Cardiac muscle cell (in vitro differentiated cells and primary cell): Measurements from ENCODE around the gene MUL1. TPM values are rescaled to one million over a fixed set of nuclear protein-coding genes. Genes with fewer than 3 reads are reported as not detected.
"Not testable (repeated sequence)": the region's sequence is repeated elsewhere in the genome, so short reads cannot be mapped to it uniquely, and the experiment has no call there.

ENCODE experiments used
- DNase-seq, 2 donors: peaks; one replicate each; pipeline versions ENCODE4 v3.0.0 to v3.0.0-alpha.2; 2010 to 2017; ENCODE audit warnings: low read depth in 1 of 2, low spot score in 1 of 2
- H3K27ac ChIP-seq: fragments of 200-600 bp; sonication (generic); 2 replicates; pipeline ENCODE4 v1.5.1; 2016
- H3K27me3 ChIP-seq: fragments of 200-600 bp; sonication (generic); 2 replicates; pipeline ENCODE4 v1.6.0; 2016; ENCODE audit warnings: control low read depth
- H3K36me3 ChIP-seq: fragments of 200-600 bp; sonication (generic); 2 replicates; pipeline ENCODE4 v1.5.1; 2016; ENCODE audit warnings: control low read depth
- H3K4me1 ChIP-seq: fragments of 200-600 bp; sonication (generic); 2 replicates; pipeline ENCODE4 v1.8.1; 2017; ENCODE audit warnings: low read depth, mild to moderate bottlenecking, mixed run types
- H3K4me3 ChIP-seq: fragments of 200-600 bp; sonication (generic); 2 replicates; pipeline ENCODE4 v1.5.1; 2016; ENCODE audit warnings: mild to moderate bottlenecking
- H3K9me3 ChIP-seq: fragments of 200-600 bp; sonication (generic); 2 replicates; pipeline ENCODE4 v1.5.1; 2017; ENCODE audit warnings: low read depth, mild to moderate bottlenecking, control low read depth
- polyA plus RNA-seq: library from polyadenylated mRNA; unstranded; fragments of >200 nt; fragmentation: Nextera tagmentation; extraction: Ambion mirVana; gene quantifications from 2 replicates; pipeline ENCODE4 v1.2.1, GENCODE V29; 2016
- total RNA-seq: library from RNA; depleted of rRNA; stranded (reverse); fragments of >200 nt; gene quantifications from 2 replicates; pipeline ENCODE4 v1.2.3, GENCODE V29; 2016
- TF ChIP-seq, protein P1 (sequence below): IDR thresholded peaks from 2 replicates; pipeline ENCODE4 v1.5.1; 2012; ENCODE audit warnings: low read depth, mild to moderate bottlenecking, low read length

Gene MUL1
- total and polyA plus RNA-seq, 2 experiments from 2014 or later, result 38.1 to 45.7 TPM

DNA sequence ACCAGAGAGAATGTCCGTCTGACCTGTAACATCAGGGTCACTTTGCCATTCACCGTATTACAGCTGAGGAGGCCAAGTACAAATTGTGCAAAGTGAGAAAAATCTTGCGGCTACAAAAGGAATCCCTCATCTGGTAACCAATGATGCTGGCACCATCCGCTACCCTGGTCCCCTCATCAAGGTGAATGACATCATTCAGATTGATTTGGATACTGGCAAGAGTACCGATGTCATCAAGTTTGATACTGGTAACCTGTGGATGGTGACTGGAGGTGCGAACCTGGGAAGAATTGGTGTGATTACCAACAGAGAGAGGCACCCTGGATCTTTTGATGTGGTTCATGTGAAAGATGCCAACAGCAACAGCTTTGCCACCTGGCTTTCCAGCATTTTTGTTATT is 18.3 kb upstream of the MUL1 start:
- Histone ChIP-seq H3K27ac (no peak overlapping the region), H3K27me3 (peaks cover 41% of the 10 kb centered on the region)
- no peak for DNase-seq

DNA sequence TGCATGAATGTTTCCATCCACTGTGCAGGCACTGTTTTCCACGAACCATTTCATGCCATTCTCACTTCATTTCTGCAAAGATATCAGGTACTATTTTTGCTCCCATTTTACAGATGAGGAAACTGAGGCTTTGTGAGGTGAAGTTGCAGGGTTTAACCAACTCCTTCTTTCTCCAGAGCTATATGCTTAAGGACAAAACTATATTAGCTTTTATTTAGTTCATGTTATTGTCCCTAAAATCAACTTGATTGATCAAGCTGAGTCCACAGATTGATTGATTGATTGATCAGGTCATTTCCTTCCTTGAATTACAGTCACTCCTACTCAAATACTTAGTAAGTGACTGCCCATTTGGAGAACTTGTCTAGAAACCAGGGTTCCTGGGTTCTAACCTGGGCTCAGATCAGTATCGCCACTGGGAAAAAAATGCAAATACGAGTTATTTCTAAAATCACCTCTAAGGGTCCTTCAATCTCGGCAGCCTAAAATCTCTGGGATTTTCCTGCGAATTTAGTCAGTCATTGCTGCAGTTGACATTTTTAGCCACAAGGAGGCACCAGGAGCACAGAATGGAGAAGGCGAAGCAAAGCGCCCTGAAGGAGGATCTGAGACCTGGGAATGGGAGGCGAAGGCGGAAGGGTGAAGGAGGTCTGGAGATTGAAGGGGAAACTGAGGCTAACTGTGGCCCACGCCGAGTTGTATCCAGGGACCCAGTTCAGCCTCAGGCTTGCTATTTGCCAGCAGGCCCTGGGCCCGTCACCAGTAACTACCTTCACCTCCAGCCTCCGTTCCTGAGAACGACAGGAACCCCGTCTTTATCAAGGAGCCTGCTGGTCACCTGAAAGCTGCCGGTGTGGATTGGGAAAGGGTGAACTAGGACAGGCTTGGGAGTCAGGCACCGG is 14.3 kb upstream of the MUL1 start:
- Histone ChIP-seq H3K9me3 (no peaks in the 10 kb centered on the region), H3K27me3 (peaks cover 36% of the 10 kb centered on the region), H3K4me1 (no peaks in the 10 kb centered on the region), H3K36me3 (no peaks in the 10 kb centered on the region), H3K27ac (no peak overlapping the region), H3K4me3 (no peak overlapping the region)
- TF ChIP-seq, protein P1, sequence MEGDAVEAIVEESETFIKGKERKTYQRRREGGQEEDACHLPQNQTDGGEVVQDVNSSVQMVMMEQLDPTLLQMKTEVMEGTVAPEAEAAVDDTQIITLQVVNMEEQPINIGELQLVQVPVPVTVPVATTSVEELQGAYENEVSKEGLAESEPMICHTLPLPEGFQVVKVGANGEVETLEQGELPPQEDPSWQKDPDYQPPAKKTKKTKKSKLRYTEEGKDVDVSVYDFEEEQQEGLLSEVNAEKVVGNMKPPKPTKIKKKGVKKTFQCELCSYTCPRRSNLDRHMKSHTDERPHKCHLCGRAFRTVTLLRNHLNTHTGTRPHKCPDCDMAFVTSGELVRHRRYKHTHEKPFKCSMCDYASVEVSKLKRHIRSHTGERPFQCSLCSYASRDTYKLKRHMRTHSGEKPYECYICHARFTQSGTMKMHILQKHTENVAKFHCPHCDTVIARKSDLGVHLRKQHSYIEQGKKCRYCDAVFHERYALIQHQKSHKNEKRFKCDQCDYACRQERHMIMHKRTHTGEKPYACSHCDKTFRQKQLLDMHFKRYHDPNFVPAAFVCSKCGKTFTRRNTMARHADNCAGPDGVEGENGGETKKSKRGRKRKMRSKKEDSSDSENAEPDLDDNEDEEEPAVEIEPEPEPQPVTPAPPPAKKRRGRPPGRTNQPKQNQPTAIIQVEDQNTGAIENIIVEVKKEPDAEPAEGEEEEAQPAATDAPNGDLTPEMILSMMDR, result peak; percentile 87
- peak; percentile 84 to 85 for DNase-seq

More for the DNA sequence above, 18.3 kb upstream of the MUL1 start:
- Histone ChIP-seq H3K9me3 (no peaks in the 10 kb centered on the region), H3K36me3 (no peaks in the 10 kb centered on the region), H3K4me3 (no peak overlapping the region), H3K4me1 (no peaks in the 10 kb centered on the region)
- TF ChIP-seq, protein P1, result no peak

DNA sequence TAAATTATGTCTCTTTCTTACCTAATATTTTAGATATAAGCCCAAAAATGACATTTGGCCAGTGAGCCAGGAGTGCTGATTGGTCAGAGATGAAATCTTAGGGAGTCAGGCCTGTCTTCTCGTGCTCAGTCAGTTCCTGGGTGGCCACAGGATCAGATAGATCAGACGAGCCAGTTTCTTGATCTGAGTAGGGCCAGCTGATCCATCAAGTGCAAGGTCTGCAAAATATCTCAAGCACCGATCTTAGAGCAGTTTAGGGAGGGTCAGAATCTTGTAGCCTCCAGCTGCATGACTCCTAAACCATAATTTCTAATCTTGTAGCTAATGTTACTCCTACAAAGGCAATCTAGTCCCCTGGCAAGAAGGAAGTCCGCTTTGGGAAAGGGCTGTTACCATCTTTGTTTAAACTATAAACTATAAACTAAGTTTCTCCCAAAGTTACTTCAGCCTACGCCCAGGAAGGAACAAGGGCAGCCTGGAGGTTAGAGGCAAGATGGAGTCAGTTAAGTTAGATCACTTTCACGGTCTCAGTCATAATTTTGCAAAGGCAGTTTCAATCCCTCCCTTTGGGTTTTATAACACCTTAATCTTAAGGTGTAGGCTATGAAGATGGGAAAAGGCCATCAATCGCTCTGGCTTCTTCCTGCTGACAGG is 11.8 kb upstream of the MUL1 start:
- H3K9me3 ChIP-seq, H3K36me3 ChIP-seq, H3K4me1 ChIP-seq, H3K4me3 ChIP-seq, DNase-seq, H3K27ac ChIP-seq: not testable (repeated sequence)
- peaks cover 24% of the 10 kb centered on the region for H3K27me3 ChIP-seq

DNA sequence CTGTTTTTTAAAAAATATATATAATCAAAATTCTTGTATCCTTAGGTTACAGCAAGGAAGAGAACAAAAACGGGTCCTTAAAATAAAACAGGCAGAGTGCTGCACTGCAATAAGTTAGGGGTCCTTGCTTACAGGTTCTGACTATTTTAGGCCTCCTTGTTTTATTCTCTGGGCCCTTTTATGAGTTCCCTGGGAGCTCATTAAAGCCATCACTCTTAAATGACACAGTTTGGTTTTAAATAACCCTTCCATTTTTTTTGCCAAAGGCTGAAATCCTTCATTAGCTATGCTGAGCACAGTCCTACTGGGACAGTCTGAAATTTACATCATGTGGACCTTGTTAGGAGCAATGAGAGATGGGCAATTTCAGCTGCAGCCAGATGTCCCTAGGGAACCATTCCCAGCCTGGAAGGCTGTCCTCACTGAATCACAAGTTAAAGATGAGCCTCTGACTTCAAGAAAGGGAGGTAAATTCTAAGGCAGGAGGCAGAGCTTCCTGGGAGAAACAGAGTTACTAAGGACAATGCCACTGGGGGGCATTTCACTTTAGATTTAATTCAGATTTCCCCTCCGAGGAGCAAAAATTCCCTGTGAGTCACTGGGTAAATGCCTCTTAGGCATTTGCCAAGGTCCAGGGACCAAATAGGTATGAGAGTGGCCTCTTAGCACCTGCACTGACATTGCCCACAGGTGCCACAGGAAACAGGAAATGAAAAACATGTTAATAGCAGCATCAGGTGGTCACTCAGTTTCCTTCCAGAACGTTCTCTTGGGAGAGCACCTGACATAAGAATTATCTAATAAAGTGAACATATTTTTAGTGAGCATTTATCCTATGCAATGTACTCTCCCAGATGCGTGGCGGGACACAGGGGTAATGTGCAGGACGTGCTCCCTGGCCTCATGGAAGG is 3.8 kb upstream of the MUL1 start:
- Histone ChIP-seq H3K9me3 (no peaks in the 10 kb centered on the region), H3K4me1 (peaks cover 5% of the 10 kb centered on the region), H3K27me3 (peaks cover 60% of the 10 kb centered on the region), H3K4me3 (no peak overlapping the region), H3K27ac (no peak overlapping the region), H3K36me3 (no peaks in the 10 kb centered on the region)
- TF ChIP-seq, protein P1, result no peak
- no peak for DNase-seq

DNA sequence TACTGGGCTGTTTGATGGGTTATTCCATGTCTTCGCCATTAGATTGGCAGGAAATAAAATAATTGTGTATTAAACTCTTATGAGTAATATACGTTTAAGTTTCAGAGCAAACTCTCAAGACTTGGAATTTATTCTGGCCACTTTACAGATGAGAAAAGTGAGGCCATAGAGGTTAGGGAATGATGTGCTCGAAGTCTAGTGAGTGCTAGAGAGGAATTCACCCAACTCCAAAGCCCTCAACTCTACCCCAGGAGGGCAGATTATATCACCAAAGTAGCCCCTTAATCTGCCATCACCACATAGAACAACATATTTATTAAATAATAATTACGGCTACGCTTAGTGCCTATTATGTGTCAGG is 440 bp upstream of the MUL1 start:
- no peak for DNase-seq
- Histone ChIP-seq H3K27me3 (peaks cover 44% of the 10 kb centered on the region), H3K36me3 (no peaks in the 10 kb centered on the region), H3K4me3 (peak overlapping the region; percentile 63), H3K27ac (no peak overlapping the region), H3K9me3 (no peaks in the 10 kb centered on the region), H3K4me1 (peaks cover 5% of the 10 kb centered on the region)
- TF ChIP-seq, protein P1, result no peak
